H9 (cell line): ENCODE measurements around the gene ZNF485. TPM values are rescaled to one million over a fixed set of nuclear protein-coding genes. Genes with fewer than 3 reads are reported as not detected.
A peak's percentile ranks its signal among the peaks of the same experiment; 100 is the strongest.

Experiments used
- DNase-seq: peaks from one replicate; pipeline ENCODE4 v3.0.0-alpha.2; 2017
- H2AFZ ChIP-seq: one replicate; pipeline ENCODE4 v1.6.1; 2013; ENCODE audit warnings: mild to moderate bottlenecking, low read length, control low read depth, moderate library complexity
- H2AK5ac ChIP-seq: 2 replicates; pipeline ENCODE4 v1.6.1; 2013; ENCODE audit warnings: low read length, control low read depth, mixed read lengths; ENCODE audit not compliant: insufficient read length
- H2BK120ac ChIP-seq: one replicate; pipeline ENCODE4 v1.6.1; 2013; ENCODE audit warnings: low read depth, mild to moderate bottlenecking, low read length, control low read depth, inconsistent platforms; ENCODE audit not compliant: poor library complexity, severe bottlenecking
- H2BK12ac ChIP-seq: 2 replicates; pipeline ENCODE4 v1.6.1; 2013; ENCODE audit warnings: low read length, control low read depth, mixed read lengths, low read depth; ENCODE audit not compliant: insufficient read length
- H2BK15ac ChIP-seq: 2 replicates; pipeline ENCODE4 v1.6.1; 2013; ENCODE audit warnings: low read depth, low read length, control low read depth
- H2BK20ac ChIP-seq: one replicate; pipeline ENCODE4 v1.6.1; 2013; ENCODE audit warnings: low read depth, mild to moderate bottlenecking, low read length, control low read depth, inconsistent platforms; ENCODE audit not compliant: poor library complexity, severe bottlenecking
- H2BK5ac ChIP-seq: 2 replicates; pipeline ENCODE4 v1.6.1; 2013; ENCODE audit warnings: low read length, control low read depth, mixed read lengths; ENCODE audit not compliant: insufficient read length
- H3K14ac ChIP-seq: 2 replicates; pipeline ENCODE4 v1.6.1; 2013; ENCODE audit warnings: low read length, control low read depth; ENCODE audit not compliant: insufficient read depth
- H3K18ac ChIP-seq: 2 replicates; pipeline ENCODE4 v1.6.1; 2013; ENCODE audit warnings: low read depth, mild to moderate bottlenecking, mixed read lengths, low read length, control low read depth; ENCODE audit not compliant: insufficient read length
- H3K23ac ChIP-seq: 2 replicates; pipeline ENCODE4 v1.6.1; 2013; ENCODE audit warnings: low read length, control low read depth, mixed read lengths, low read depth; ENCODE audit not compliant: insufficient read length
- H3K23me2 ChIP-seq: 2 replicates; pipeline ENCODE4 v1.6.1; 2013; ENCODE audit warnings: low read depth, mild to moderate bottlenecking, mixed read lengths, low read length, control low read depth; ENCODE audit not compliant: insufficient read length, poor library complexity, severe bottlenecking
- H3K27ac ChIP-seq: 2 replicates; pipeline ENCODE4 v1.5.1; 2013; ENCODE audit warnings: low read length, control low read depth, mixed read lengths, low read depth; ENCODE audit not compliant: insufficient read length
- H3K27me3 ChIP-seq: 2 replicates; pipeline ENCODE4 v1.6.1; 2013; ENCODE audit warnings: low read length, control low read depth, inconsistent platforms; ENCODE audit not compliant: insufficient read depth
- H3K4ac ChIP-seq: 2 replicates; pipeline ENCODE4 v1.6.1; 2013; ENCODE audit warnings: low read depth, mild to moderate bottlenecking, control low read depth, inconsistent platforms, low read length, moderate library complexity
- H3K4me1 ChIP-seq: 2 replicates; pipeline ENCODE4 v1.6.1; 2013; ENCODE audit warnings: low read length, control low read depth, inconsistent platforms; ENCODE audit not compliant: insufficient read depth
- H3K4me2 ChIP-seq: 2 replicates; pipeline ENCODE4 v1.6.1; 2013; ENCODE audit warnings: low read length, control low read depth, mixed read lengths; ENCODE audit not compliant: insufficient read length, insufficient read depth
- H3K56ac ChIP-seq: 2 replicates; pipeline ENCODE4 v1.6.1; 2013; ENCODE audit warnings: low read depth, mild to moderate bottlenecking, mixed read lengths, low read length, control low read depth; ENCODE audit not compliant: insufficient read length
- H3K79me1 ChIP-seq: 2 replicates; pipeline ENCODE4 v1.6.1; 2013; ENCODE audit warnings: low read depth, mild to moderate bottlenecking, moderate library complexity, low read length, control low read depth, inconsistent platforms; ENCODE audit not compliant: insufficient read depth, poor library complexity, severe bottlenecking
- H3K79me2 ChIP-seq: 2 replicates; pipeline ENCODE4 v1.6.1; 2013; ENCODE audit warnings: low read length, control low read depth, inconsistent platforms; ENCODE audit not compliant: insufficient read depth
- H3K9ac ChIP-seq: 2 replicates; pipeline ENCODE4 v1.6.1; 2013; ENCODE audit warnings: low read length, control low read depth, mixed read lengths; ENCODE audit not compliant: insufficient read length; ENCODE audit errors: extremely low read depth
- H3K9me3 ChIP-seq: one replicate; pipeline ENCODE4 v1.6.1; 2013; ENCODE audit warnings: low read depth, low read length, inconsistent platforms; ENCODE audit not compliant: control insufficient read depth
- H3T11ph ChIP-seq: one replicate; pipeline ENCODE4 v1.6.1; 2013; ENCODE audit warnings: mild to moderate bottlenecking, low read length, control low read depth, inconsistent platforms
- H4K20me1 ChIP-seq: one replicate; pipeline ENCODE4 v1.6.1; 2013; ENCODE audit not compliant: control insufficient read depth, insufficient read length, insufficient read depth
- H4K5ac ChIP-seq: 2 replicates; pipeline ENCODE4 v1.6.1; 2013; ENCODE audit warnings: low read depth, mild to moderate bottlenecking, mixed read lengths, low read length, control low read depth; ENCODE audit not compliant: insufficient read length
- H4K8ac ChIP-seq: replicated peaks from 2 replicates; pipeline ENCODE4 v1.6.1; 2013; ENCODE audit warnings: low read length, control low read depth, mixed read lengths, low read depth; ENCODE audit not compliant: insufficient read length
- H4K91ac ChIP-seq: 2 replicates; pipeline ENCODE4 v1.6.1; 2013; ENCODE audit warnings: low read depth, mild to moderate bottlenecking, moderate library complexity, mixed read lengths, low read length, control low read depth; ENCODE audit not compliant: insufficient read length
- H3K27ac Mint-ChIP-seq, 3 experiments: 2 replicates in 2 of 3; 3 replicates in 1 of 3; pipeline ENCODE4 v1.8.0; 2020 to 2021; ENCODE audit warnings: mixed read lengths in 3 of 3, mild to moderate bottlenecking in 1 of 3, moderate library complexity in 1 of 3
- H3K27me3 Mint-ChIP-seq: 2 replicates; pipeline ENCODE4 v1.8.0; 2021; ENCODE audit warnings: low read depth, mild to moderate bottlenecking, moderate library complexity, mixed read lengths
- H3K36me3 Mint-ChIP-seq, 3 experiments: 2 replicates in 2 of 3; 3 replicates in 1 of 3; pipeline ENCODE4 v1.8.0; 2020 to 2021; ENCODE audit warnings: low read depth in 3 of 3, mixed read lengths in 3 of 3; ENCODE audit not compliant: insufficient read depth in 1 of 3
- H3K4me1 Mint-ChIP-seq, 2 experiments: 2 replicates each; pipeline ENCODE4 v1.8.0; 2020; ENCODE audit warnings: mixed read lengths in 2 of 2
- H3K4me3 Mint-ChIP-seq, 2 experiments: 2 replicates in 1 of 2; 3 replicates in 1 of 2; pipeline ENCODE4 v1.8.0; 2020 to 2021; ENCODE audit warnings: mild to moderate bottlenecking in 2 of 2, mixed read lengths in 2 of 2, moderate library complexity in 1 of 2
- H3K9me3 Mint-ChIP-seq, 2 experiments: 2 replicates in 1 of 2; 3 replicates in 1 of 2; pipeline ENCODE4 v1.8.0; 2020; ENCODE audit warnings: mild to moderate bottlenecking in 2 of 2, mixed read lengths in 2 of 2, moderate library complexity in 1 of 2
- WGBS: extraction: QIAGEN DNeasy Blood & Tissue Kit; methylation state at CpG from one replicate; pipeline ENCODE4 v1.1.7; 2013; ENCODE audit warnings: missing lambda C conversion rate, low lambda C conversion rate, mixed read lengths; ENCODE audit not compliant: insufficient read length; ENCODE audit errors: extremely low coverage; 5-methylcytosine and 5-hydroxymethylcytosine counted together
- total RNA-seq: library from RNA; stranded (reverse); gene quantifications from 2 replicates; pipeline ENCODE4 v1.2.1, GENCODE V29; 2021
- TF ChIP-seq, protein P1 (sequence below): fragments of 200-600 bp; sonication (generic); conservative IDR thresholded peaks from 3 replicates; pipeline ENCODE4 v1.8.0; 2021; ENCODE audit warnings: antibody characterized with exemption, mild to moderate bottlenecking

Gene ZNF485
- total RNA-seq, 1 experiment from 2014 or later = 8.9 TPM

DNA sequence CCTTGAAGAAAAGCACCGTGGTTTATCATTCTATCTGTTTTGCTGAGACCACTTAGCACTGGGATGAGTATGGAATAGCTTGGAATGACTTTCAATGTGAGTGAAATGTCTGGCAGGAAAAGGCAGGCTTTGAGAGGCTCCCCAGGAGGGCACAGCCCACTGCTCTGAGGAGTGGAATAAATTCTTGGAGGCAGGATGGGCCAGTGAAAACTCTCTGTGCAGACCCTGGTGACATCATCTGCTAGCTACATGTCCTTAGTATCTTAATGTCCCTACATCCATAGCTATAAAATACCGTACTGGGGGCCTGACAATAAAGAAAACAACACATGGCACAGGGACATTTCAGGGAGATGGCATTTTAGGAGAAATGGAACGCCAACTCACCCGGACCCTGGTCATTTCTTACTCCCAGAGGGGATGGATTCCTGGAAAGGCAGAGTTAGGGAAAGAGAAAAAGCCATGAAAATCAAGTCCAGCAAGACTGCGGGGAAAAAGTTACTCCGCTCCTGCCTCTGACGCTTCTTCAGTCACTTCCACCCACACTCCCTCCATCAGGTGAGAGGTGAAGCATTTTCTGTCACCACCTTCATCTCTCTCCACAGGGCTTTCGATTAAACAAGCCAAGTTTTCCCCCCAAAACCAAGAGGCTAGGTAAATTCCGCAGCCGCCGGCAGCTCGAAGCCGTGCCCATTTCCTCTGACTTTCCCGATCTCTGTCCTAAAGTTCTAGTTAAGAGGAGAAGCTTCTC, 32.8 kb upstream of the ZNF485 start:
- Histone ChIP-seq H3K79me2 (peaks cover 2% of the 10 kb centered on the region; the same call in 1 of the 2 replicates), H4K5ac (no peak overlapping the region), H3K79me1 (no peaks in the 10 kb centered on the region), H3K27ac (no peak overlapping the region), H3K4ac (no peak overlapping the region), H3K18ac (no peak overlapping the region), H3K14ac (peak overlapping the region; percentile 58), H3K56ac (no peak overlapping the region), H2BK15ac (no peak overlapping the region), H2BK5ac (no peak overlapping the region), H2BK20ac (no peak overlapping the region), H2BK12ac (no peak overlapping the region), H3K27me3 (peaks cover 6% of the 10 kb centered on the region; the same call in 1 of the 2 replicates), H2AFZ (no peak overlapping the region), H3K9me3 (peaks cover 5% of the 10 kb centered on the region), H3K23ac (no peak overlapping the region), H3K4me1 (no peaks in the 10 kb centered on the region; the same call in 1 of the 2 replicates), H4K8ac (no peak overlapping the region), H3K23me2 (peaks cover 10% of the 10 kb centered on the region), H4K91ac (no peak overlapping the region), H3K4me2 (peak overlapping the region; percentile 71), H2AK5ac (no peak overlapping the region), H3T11ph (no peak overlapping the region), H2BK120ac (no peak overlapping the region), H4K20me1 (no peaks in the 10 kb centered on the region), H3K9ac (peak overlapping the region; percentile 49)
- H3K4me3 Mint-ChIP-seq = peak overlapping the region; percentile 86 to 88
- peaks cover 48% of the 10 kb centered on the region for H3K27me3 Mint-ChIP-seq
- H3K9me3 Mint-ChIP-seq = peaks cover 37 to 42% of the 10 kb centered on the region in 2 experiments
- peaks cover 23 to 32% (median 24%) of the 10 kb centered on the region in 3 experiments for H3K36me3 Mint-ChIP-seq
- DNase-seq = no peak
- no CpG with 5 or more reads among the region's 14 CpGs for WGBS
- peak overlapping the region in 2 of 3 experiments; percentile 51 to 87; a peak in 3 of 7 replicates for H3K27ac Mint-ChIP-seq
- TF ChIP-seq, protein P1, sequence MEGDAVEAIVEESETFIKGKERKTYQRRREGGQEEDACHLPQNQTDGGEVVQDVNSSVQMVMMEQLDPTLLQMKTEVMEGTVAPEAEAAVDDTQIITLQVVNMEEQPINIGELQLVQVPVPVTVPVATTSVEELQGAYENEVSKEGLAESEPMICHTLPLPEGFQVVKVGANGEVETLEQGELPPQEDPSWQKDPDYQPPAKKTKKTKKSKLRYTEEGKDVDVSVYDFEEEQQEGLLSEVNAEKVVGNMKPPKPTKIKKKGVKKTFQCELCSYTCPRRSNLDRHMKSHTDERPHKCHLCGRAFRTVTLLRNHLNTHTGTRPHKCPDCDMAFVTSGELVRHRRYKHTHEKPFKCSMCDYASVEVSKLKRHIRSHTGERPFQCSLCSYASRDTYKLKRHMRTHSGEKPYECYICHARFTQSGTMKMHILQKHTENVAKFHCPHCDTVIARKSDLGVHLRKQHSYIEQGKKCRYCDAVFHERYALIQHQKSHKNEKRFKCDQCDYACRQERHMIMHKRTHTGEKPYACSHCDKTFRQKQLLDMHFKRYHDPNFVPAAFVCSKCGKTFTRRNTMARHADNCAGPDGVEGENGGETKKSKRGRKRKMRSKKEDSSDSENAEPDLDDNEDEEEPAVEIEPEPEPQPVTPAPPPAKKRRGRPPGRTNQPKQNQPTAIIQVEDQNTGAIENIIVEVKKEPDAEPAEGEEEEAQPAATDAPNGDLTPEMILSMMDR = no peak
- H3K4me1 Mint-ChIP-seq = peaks cover 9 to 16% of the 10 kb centered on the region in 2 experiments
